HL-60/S4 (cell line): Measurements from ENCODE around the gene TBCEL.
"Not testable (repeated sequence)": the region's sequence is repeated elsewhere in the genome, so short reads cannot be mapped to it uniquely, and the experiment has no call there.

Experiments used
- in situ Hi-C: fragments of 300-500 bp; cut with MboI; formaldehyde crosslinking; loops from 2 replicates; pipeline ENCODE4 v1.14.3; 2022; ENCODE audit warnings: low sequenced_read_pairs

The TBCEL gene

DNA sequence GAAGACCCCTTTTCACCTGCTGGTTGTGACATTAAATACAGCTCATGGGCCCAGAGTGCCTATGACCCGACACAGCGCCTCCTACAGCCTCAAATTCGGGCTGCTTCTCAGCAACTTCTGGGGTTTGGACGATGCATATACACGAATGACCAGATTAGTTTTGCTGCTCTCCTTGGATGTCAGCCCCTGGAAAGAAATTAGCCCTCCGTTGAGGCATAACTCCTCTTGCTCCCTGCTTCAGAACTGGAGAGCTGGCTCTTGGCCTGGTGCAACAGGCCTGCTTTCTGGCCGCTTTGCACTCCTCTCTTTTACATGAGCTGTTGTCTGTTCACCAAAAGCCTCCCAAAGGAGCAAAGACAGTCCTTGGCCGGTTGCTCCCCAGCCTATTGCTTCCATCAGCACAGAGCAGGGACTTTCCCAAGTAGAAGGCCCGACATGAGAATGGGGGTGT lies 80.4 kb downstream of the TBCEL start:
- in situ Hi-C loops, result no loop called here

DNA sequence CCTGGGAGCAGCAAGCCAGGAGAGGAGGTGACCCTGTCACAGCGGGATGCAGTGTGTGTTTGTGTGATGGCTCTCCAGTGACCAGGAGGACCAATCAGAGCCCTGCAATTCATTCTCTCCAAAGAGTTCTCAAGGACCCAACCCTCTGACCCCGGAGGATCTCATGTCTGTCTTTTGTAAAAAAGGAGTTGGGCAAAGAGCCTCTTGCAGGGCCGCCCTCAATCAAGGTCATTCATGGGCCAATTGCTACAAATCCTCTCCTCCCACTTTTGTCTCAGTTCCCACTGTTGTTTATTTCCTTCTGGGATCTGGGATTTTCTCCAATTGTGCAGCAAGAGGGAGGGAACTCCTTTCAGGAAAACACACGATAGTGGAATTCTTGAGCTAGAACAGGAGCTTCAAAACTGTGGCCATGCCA lies 81.2 kb downstream of the TBCEL start:
- in situ Hi-C loops, result no loop called here

GRCh38 chr11:121105481-121106195 lies 81.7 kb downstream of the TBCEL start:
- in situ Hi-C loops, result no loop called here

- in situ Hi-C loops, result no loop called here
These were observed 82.9 kb downstream of the TBCEL start for GRCh38 chr11:121106812-121107211.

- in situ Hi-C loops, result no loop called here
These were observed 84.5 kb downstream of the TBCEL start for GRCh38 chr11:121108413-121108812.

- in situ Hi-C loops, result no loop called here
These were observed 85.6 kb downstream of the TBCEL start for GRCh38 chr11:121109471-121109870.

GRCh38 chr11:121109916-121110586 lies 86.1 kb downstream of the TBCEL start:
- in situ Hi-C loops, result no loop called here

DNA sequence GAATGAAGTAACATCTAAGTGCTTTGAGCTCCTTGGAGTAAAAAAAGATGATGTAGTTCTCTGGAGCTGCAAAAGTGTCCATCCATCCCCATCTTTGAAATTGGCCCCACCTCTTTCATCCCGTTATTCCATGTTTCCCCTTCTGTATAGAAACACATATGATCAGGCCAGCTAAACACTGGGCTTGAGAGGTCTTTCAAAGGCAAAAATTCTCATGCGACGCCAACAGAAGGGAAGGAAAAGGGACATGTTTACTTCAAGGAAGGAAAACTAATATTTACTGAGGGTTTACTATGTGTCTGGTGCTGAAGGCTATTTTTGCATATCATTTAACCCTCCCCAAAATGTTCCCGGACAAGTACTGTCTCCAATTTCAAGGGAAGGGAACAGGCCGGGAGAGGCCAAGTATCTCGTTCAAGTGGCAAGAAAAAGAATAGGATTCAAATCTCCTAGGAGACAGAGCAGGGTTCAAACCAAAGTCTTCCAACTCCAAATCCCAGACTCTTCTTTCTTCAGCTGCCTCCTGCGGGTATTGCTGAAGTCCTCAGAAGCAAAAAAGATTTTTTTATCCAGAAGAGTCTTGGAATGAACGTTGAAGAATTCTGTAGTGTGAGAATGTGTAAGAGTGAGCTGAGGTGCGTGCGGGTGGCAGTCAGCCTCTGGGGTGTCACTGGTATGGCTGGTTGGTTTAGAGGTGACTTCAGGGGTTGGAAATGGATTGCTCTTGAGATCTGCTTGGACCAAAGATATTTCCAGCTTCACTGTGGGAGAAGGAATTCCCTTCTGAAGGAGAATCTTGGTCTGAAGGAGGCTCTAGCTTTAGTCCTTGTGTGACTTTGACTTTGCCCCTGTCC lies 87.2 kb downstream of the TBCEL start:
- in situ Hi-C loops, result no loop called here

GRCh38 chr11:121112498-121113455 lies 88.9 kb downstream of the TBCEL start:
- in situ Hi-C loops, result no loop called here

DNA sequence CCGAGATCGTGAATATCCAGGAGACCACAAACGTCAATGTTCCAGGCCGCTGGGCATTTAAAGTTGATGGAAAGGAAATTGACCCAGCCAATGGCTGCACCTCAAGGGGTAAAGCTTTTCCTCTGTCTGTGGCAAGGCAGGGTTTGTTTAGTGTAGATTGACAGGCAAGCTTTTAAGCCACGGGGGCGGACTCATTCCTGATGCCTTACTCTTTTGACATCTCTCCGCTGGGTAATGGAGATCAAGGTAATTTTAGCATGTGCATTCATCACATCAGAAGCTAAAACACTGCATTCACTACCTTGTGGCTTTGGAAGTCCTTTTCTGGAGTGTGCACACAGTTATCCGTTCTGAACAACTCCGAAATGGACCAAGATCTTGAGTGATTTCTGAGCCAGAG lies 89.7 kb downstream of the TBCEL start:
- in situ Hi-C loops, result no loop called here

GRCh38 chr11:121115024-121115423 lies 91.1 kb downstream of the TBCEL start:
- in situ Hi-C loops, result not testable (repeated sequence)

DNA sequence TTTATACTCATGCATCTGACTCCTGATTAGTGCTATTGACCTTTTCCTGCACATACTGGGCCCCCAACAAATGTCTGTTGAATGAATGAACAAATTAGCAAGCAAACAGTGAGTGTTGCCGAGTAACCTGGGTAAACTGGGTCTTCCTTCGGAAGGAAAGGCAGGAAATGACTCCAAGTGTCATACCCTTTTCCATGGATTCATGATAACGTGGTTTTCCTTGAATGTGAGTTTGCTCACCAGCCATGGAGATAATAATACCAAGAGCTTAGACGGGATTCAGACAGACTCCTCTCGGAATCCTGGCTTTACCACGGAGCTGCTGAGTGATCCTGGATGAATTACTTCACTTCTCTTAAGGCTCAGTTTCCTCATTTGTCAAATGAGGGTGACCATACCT lies 93.9 kb downstream of the TBCEL start:
- in situ Hi-C loops, result no loop called here

DNA sequence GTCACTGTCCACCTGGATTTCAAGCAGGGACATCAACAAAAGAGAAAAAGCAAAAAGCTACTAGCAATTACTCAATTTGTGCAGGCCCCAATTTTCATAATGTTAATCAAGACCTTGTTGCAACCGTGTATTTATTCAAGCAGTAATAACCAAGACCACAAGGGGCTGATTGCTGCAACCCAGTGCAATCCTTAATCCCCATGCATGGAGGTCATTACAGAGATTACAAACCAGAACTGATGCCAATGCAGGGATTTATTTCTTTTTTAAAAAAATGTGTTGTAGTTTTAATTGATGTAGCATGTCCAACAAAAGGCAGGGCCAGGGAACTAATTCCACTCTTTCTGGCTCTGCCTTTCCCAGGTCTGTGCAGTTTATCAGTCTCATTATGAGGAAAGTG lies 95.5 kb downstream of the TBCEL start:
- in situ Hi-C loops, result no loop called here

- in situ Hi-C loops, result no loop called here
These were observed 98.4 kb downstream of the TBCEL start for GRCh38 chr11:121122328-121122727.

DNA sequence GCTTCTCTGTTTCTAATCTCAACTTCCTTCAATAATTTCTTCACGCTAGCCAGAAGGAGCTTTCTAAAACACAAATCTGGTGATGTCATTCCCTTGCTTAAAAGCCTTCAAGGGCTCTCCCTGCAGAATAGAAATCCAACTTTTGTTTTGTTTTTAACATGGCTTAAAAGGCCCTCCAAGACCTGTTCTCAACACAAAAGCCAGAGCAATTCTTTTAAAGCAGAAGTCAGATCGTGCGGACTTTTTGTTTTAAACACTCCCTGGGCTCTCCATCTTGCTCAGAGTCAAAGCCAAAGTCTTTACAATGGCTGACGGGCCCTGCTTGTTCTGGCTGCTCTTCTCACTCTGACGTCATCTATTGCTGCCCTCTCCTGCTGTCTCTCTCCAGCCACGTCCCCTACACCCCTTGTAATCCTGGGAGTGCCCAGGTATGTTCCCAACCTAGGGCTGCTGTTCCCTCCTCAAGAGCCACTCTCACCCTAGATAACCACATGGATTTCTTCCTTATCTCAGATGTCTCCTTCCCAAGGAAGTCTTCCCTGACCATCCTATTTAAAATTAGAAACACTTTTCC lies 99.7 kb downstream of the TBCEL start:
- in situ Hi-C loops, result no loop called here

DNA sequence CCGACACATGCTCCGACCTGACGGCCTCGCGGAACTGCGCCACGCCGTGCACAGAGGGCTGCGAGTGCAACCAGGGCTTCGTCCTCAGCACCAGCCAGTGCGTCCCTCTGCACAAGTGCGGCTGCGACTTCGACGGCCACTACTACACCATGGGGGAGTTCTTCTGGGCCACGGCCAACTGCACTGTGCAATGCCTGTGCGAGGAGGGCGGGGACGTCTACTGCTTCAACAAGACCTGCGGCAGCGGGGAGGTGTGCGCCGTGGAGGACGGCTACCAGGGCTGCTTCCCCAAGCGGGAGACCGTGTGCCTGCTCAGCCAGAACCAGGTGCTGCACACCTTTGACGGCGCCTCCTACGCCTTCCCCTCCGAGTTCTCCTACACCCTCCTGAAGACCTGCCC lies 103.9 kb downstream of the TBCEL start:
- in situ Hi-C loops, result no loop called here

GRCh38 chr11:121129362-121130340 lies 105.7 kb downstream of the TBCEL start:
- in situ Hi-C loops, result no loop called here

GRCh38 chr11:121131656-121132055 lies 107.8 kb downstream of the TBCEL start:
- in situ Hi-C loops, result no loop called here
